ENCODE measurements around the gene PLAAT1. TPM values are rescaled to one million over a fixed set of nuclear protein-coding genes. Genes with fewer than 3 reads are reported as not detected.

The PLAAT1 gene
- total and polyA plus RNA-seq, 2 experiments from 2014 or later: 0.87 to 1.4 TPM

GRCh38 chr3:193295985-193296384 is 55.0 kb downstream of the PLAAT1 start:
- H3K4me1 ChIP-seq (ENCODE audit: insufficient read depth): no peaks in the 10 kb centered on the region
- H4K20me1 ChIP-seq (ENCODE audit: insufficient read depth, poor library complexity, severe bottlenecking): no peaks in the 10 kb centered on the region
- TF ChIP-seq CTCF (IDR thresholded peaks at IDR 0.05; ENCODE audit: poor library complexity): no peak
- no peak for TF ChIP-seq EZH2 (IDR thresholded peaks at IDR 0.05; ENCODE audit: borderline replicate concordance)
- TF ChIP-seq EZH2phosphoT487 (IDR thresholded peaks at IDR 0.05; ENCODE audit: low read depth, severe bottlenecking, unreplicated experiment): no peak
- no peaks in the 10 kb centered on the region for H3K79me2 ChIP-seq
- no peak overlapping the region for H3K4me2 ChIP-seq
- H3K36me3 ChIP-seq (replicated peaks; ENCODE audit: insufficient read depth, low read depth): no peaks in the 10 kb centered on the region
- no peaks in the 10 kb centered on the region for H3K9me2 ChIP-seq (replicated peaks; ENCODE audit: insufficient read depth)
- H2AFZ ChIP-seq: no peak overlapping the region
- no peaks in the 10 kb centered on the region for H3K27me3 ChIP-seq
- DNase-seq (ENCODE audit: low spot score): no peak
- no peak overlapping the region for H3K27ac ChIP-seq
- H3K9me3 ChIP-seq (ENCODE audit: low read depth): no peaks in the 10 kb centered on the region
- 83% methylated on average over 2 of the region's 2 CpGs for WGBS (ENCODE audit: low lambda C conversion rate, missing lambda C conversion rate)
- no peak overlapping the region for H3K4me3 ChIP-seq

- Histone ChIP-seq H3K4me3 (no peak overlapping the region), H3K27ac (no peak overlapping the region), H3K4me1 (ENCODE audit: insufficient read depth) (no peaks in the 10 kb centered on the region), H3K9me2 (replicated peaks; ENCODE audit: insufficient read depth) (no peaks in the 10 kb centered on the region), H3K79me2 (no peaks in the 10 kb centered on the region), H3K27me3 (no peaks in the 10 kb centered on the region), H4K20me1 (ENCODE audit: insufficient read depth, poor library complexity, severe bottlenecking) (no peaks in the 10 kb centered on the region), H3K9me3 (ENCODE audit: low read depth) (no peaks in the 10 kb centered on the region), H3K4me2 (no peak overlapping the region), H2AFZ (no peak overlapping the region), H3K36me3 (replicated peaks; ENCODE audit: insufficient read depth, low read depth) (no peaks in the 10 kb centered on the region)
- 87% methylated on average over 5 of the region's 5 CpGs for WGBS (ENCODE audit: low lambda C conversion rate, missing lambda C conversion rate)
- no peak for DNase-seq (ENCODE audit: low spot score)
- TF ChIP-seq CTCF (IDR thresholded peaks at IDR 0.05; ENCODE audit: poor library complexity) (no peak), EZH2 (IDR thresholded peaks at IDR 0.05; ENCODE audit: borderline replicate concordance) (no peak), EZH2phosphoT487 (IDR thresholded peaks at IDR 0.05; ENCODE audit: low read depth, severe bottlenecking, unreplicated experiment) (no peak)
Measured at GRCh38 chr3:193297421-193297820, 56.4 kb downstream of the PLAAT1 start.

GRCh38 chr3:193301433-193301832 is 60.4 kb downstream of the PLAAT1 start:
- H2AFZ ChIP-seq: no peak overlapping the region
- H3K9me2 ChIP-seq (replicated peaks; ENCODE audit: insufficient read depth): no peaks in the 10 kb centered on the region
- no peak for TF ChIP-seq EZH2 (IDR thresholded peaks at IDR 0.05; ENCODE audit: borderline replicate concordance)
- TF ChIP-seq CTCF (IDR thresholded peaks at IDR 0.05; ENCODE audit: poor library complexity): no peak
- TF ChIP-seq EZH2phosphoT487 (IDR thresholded peaks at IDR 0.05; ENCODE audit: low read depth, severe bottlenecking, unreplicated experiment): no peak
- no peak for DNase-seq (ENCODE audit: low spot score)
- H3K4me1 ChIP-seq (ENCODE audit: insufficient read depth): no peaks in the 10 kb centered on the region
- no peaks in the 10 kb centered on the region for H4K20me1 ChIP-seq (ENCODE audit: insufficient read depth, poor library complexity, severe bottlenecking)
- no peaks in the 10 kb centered on the region for H3K9me3 ChIP-seq (ENCODE audit: low read depth)
- H3K79me2 ChIP-seq: no peaks in the 10 kb centered on the region
- no peak overlapping the region for H3K4me3 ChIP-seq
- H3K4me2 ChIP-seq: no peak overlapping the region
- no peaks in the 10 kb centered on the region for H3K27me3 ChIP-seq
- 100% methylated on average over 1 of the region's 1 CpG for WGBS (ENCODE audit: low lambda C conversion rate, missing lambda C conversion rate)
- H3K27ac ChIP-seq: no peak overlapping the region
- no peaks in the 10 kb centered on the region for H3K36me3 ChIP-seq (replicated peaks; ENCODE audit: insufficient read depth, low read depth)

GRCh38 chr3:193305356-193305755 is 64.3 kb downstream of the PLAAT1 start:
- Histone ChIP-seq H3K27me3 (no peaks in the 10 kb centered on the region), H3K9me2 (replicated peaks; ENCODE audit: insufficient read depth) (no peaks in the 10 kb centered on the region), H3K36me3 (replicated peaks; ENCODE audit: insufficient read depth, low read depth) (no peaks in the 10 kb centered on the region), H3K4me2 (no peak overlapping the region), H3K27ac (no peak overlapping the region), H3K4me3 (no peak overlapping the region), H3K9me3 (ENCODE audit: low read depth) (no peaks in the 10 kb centered on the region), H2AFZ (no peak overlapping the region), H3K4me1 (ENCODE audit: insufficient read depth) (no peaks in the 10 kb centered on the region), H4K20me1 (ENCODE audit: insufficient read depth, poor library complexity, severe bottlenecking) (no peaks in the 10 kb centered on the region), H3K79me2 (no peaks in the 10 kb centered on the region)
- WGBS (ENCODE audit: low lambda C conversion rate, missing lambda C conversion rate): 37% methylated on average over 1 of the region's 1 CpG
- TF ChIP-seq EZH2 (IDR thresholded peaks at IDR 0.05; ENCODE audit: borderline replicate concordance) (no peak), EZH2phosphoT487 (IDR thresholded peaks at IDR 0.05; ENCODE audit: low read depth, severe bottlenecking, unreplicated experiment) (no peak), CTCF (IDR thresholded peaks at IDR 0.05; ENCODE audit: poor library complexity) (no peak)
- no peak for DNase-seq (ENCODE audit: low spot score)

Data from hepatocyte (in vitro differentiated cells).